ENCODE data around the gene HIVEP3. TPM values are rescaled to one million over a fixed set of nuclear protein-coding genes. Genes with fewer than 3 reads are reported as not detected.

Gene HIVEP3
- total RNA-seq, 1 donor from 2014 or later, result 5.8 TPM

DNA sequence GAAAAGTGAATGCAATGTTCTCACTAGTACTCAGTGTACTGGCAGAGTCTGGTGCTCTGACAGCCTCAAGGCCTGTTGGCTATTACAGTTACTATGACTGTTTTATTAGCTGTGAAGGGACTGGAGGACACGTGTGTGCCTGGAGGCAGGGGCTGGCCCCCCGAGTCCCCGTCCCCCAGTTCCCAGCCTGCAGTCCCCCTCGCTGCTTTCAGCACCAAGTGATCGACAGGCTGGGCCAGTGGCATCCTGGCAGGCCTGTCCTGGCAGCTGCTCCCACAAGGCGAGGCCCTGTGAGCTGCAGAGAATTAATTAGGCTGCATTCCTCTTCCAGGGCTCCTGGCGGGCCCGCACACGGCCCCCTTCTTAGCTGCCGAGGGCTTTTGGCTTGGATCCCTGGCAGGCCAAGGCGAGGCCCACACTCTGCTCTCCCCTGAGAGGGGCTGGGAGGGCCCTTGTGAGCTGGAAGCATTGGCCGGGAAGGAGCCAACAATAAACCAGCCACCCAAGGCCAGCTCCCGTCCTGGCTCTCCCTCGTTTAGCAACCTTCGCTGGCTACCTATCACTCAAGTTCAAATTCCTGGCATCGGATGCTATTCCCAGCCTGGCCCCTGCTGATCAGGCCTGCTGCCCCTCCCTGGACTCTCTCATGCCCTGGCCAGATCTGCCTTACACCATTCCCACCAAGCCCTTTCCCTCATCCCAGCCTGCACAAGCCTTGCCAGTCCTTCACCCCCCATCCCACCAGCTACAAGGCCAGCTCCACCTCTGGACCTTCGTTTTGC, 444.0 kb downstream of the HIVEP3 start:
- Histone ChIP-seq H3K27me3 (ENCODE audit: control insufficient read depth, insufficient read depth, low read length) (no peaks in the 10 kb centered on the region), H3K36me3 (ENCODE audit: control insufficient read depth, insufficient read depth, low read length) (no peaks in the 10 kb centered on the region), H3K4me3 (ENCODE audit: low read depth, low read length) (no peak overlapping the region)
- no peak for DNase-seq (ENCODE audit: low read depth)
- TF ChIP-seq, protein P1, sequence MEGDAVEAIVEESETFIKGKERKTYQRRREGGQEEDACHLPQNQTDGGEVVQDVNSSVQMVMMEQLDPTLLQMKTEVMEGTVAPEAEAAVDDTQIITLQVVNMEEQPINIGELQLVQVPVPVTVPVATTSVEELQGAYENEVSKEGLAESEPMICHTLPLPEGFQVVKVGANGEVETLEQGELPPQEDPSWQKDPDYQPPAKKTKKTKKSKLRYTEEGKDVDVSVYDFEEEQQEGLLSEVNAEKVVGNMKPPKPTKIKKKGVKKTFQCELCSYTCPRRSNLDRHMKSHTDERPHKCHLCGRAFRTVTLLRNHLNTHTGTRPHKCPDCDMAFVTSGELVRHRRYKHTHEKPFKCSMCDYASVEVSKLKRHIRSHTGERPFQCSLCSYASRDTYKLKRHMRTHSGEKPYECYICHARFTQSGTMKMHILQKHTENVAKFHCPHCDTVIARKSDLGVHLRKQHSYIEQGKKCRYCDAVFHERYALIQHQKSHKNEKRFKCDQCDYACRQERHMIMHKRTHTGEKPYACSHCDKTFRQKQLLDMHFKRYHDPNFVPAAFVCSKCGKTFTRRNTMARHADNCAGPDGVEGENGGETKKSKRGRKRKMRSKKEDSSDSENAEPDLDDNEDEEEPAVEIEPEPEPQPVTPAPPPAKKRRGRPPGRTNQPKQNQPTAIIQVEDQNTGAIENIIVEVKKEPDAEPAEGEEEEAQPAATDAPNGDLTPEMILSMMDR (IDR thresholded peaks at IDR 0.05; ENCODE audit: insufficient read depth, low read length, poor library complexity, severe bottlenecking), result no peak

DNA sequence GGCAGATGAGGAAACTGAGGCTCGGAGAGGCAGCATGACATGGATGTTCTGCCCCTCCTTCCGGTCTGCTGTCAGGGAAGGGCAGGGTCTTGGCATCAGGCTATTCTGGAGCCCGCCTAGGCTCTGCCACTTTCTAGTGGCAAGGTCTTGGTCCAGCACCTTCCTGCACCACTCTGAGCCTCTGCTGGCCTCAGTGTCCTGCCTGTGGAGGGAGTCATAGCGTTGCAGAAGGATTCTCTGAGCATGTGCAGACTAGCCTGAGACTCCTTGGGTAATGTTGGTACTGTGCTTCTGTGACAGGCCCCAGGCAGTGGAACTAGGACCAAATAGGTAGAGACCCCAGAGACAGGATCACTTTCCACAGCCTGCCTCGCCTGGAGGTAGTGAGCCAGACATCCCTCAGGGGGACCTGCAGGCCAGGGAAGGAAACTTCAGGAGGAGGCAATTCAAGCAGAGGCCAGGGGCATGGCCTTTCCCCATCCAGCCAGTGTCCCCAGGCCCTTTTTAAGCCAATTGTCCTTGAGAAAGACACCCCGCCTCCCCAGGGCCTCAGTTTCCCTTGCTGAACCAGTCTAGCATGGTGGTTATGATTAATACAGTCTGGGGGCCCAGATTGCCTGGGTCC, 444.9 kb downstream of the HIVEP3 start:
- no peaks in the 10 kb centered on the region for H3K36me3 ChIP-seq (ENCODE audit: control insufficient read depth, insufficient read depth, low read length)
- DNase-seq (ENCODE audit: low read depth), result no peak
- no peaks in the 10 kb centered on the region for H3K27me3 ChIP-seq (ENCODE audit: control insufficient read depth, insufficient read depth, low read length)
- TF ChIP-seq, protein P1 (IDR thresholded peaks at IDR 0.05; ENCODE audit: insufficient read depth, low read length, poor library complexity, severe bottlenecking), result no peak
- no peak overlapping the region for H3K4me3 ChIP-seq (ENCODE audit: low read depth, low read length)

DNA sequence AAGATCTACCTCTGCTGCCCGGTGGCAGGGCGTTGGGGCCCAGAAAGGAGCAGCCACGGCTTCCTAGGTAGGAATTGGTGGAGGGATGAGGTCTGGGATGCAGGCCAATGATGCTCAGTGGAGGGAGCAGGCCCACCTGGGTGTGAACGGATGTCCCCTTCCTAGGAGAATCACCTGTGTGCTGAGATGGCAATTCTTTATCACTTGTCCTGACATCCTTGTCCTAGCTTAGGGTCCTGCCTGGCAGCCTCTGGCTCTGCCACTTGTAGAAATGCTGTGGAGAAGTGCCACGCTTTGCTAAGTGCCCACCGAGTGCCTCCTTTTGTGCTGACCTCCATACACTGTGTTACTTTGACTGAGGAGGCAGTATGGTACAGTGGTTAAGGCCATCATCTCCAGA, 447.1 kb downstream of the HIVEP3 start:
- H3K4me3 ChIP-seq (ENCODE audit: low read depth, low read length), result no peak overlapping the region
- DNase-seq (ENCODE audit: low read depth), result no peak
- TF ChIP-seq, protein P1 (IDR thresholded peaks at IDR 0.05; ENCODE audit: insufficient read depth, low read length, poor library complexity, severe bottlenecking), result no peak

DNA sequence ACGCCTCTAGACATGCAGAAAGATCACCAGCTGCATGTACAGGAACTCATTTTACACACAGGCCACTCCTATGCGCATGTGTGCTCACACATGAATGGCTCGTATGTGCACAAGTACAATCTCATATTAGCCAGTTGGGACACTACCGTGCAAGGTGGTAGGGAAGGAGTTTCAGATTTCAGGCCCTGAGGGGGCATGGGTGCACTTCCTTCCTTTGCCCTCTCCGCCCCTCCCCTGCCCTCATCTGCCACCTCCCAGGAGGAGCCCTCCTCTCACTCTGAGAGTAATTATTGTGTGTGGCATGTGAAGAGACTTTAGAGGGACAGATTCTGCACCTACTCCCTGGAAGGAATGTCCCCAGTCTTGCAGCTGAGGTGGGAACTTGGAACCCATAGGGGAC, 449.0 kb downstream of the HIVEP3 start:
- TF ChIP-seq, protein P1 (IDR thresholded peaks at IDR 0.05; ENCODE audit: insufficient read depth, low read length, poor library complexity, severe bottlenecking), result no peak
- no peak for DNase-seq (ENCODE audit: low read depth)
- no peaks in the 10 kb centered on the region for H3K36me3 ChIP-seq (ENCODE audit: control insufficient read depth, insufficient read depth, low read length)
- no peaks in the 10 kb centered on the region for H3K27me3 ChIP-seq (ENCODE audit: control insufficient read depth, insufficient read depth, low read length)
- no peak overlapping the region for H3K4me3 ChIP-seq (ENCODE audit: low read depth, low read length)

More for the DNA sequence above, 447.1 kb downstream of the HIVEP3 start:
- Histone ChIP-seq H3K27me3 (ENCODE audit: control insufficient read depth, insufficient read depth, low read length) (no peaks in the 10 kb centered on the region), H3K36me3 (ENCODE audit: control insufficient read depth, insufficient read depth, low read length) (no peaks in the 10 kb centered on the region)

DNA sequence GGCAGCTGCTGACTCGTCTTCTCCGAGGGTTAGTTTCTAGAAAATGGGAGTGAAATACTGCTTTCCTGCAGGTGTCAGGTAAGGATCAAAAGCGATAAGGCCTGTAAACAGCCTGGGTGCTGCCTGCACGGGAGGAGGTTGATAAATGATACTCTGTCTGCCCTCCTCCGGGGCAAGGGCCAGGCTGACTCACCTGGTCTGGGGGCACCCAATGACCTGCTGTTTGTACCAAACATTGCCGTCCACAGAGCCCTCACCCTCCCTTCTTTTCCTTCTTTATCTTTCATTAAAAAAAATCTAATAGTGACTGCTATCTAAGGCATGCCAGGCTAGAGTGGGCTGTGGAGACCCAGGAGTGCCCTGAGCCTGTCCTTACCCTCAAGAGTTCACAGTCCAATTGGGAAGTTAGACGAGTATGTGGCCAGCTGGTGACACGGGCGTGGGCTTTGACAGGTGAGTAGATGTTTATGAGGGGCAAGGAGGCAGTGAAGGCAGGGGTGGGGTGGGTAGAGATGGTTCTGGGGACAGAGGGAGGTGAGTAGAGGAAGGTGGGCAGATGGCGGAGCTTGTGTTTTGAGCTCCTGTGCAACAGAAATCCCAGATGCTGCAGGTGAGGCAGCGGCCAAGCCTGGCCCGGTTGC, 450.5 kb downstream of the HIVEP3 start:
- TF ChIP-seq, protein P1 (IDR thresholded peaks at IDR 0.05; ENCODE audit: insufficient read depth, low read length, poor library complexity, severe bottlenecking), result no peak
- DNase-seq (ENCODE audit: low read depth), result no peak
- Histone ChIP-seq H3K4me3 (ENCODE audit: low read depth, low read length) (no peak overlapping the region), H3K27me3 (ENCODE audit: control insufficient read depth, insufficient read depth, low read length) (no peaks in the 10 kb centered on the region), H3K36me3 (ENCODE audit: control insufficient read depth, insufficient read depth, low read length) (no peaks in the 10 kb centered on the region)
